HG02678 (cell line): Measurements from ENCODE around the gene WIF1.

Source experiments
- ATAC-seq: cut with Tn5 transposase; IDR thresholded peaks from one replicate; pipeline ENCODE4 v1.9.1; 2021; ENCODE audit warnings: mild to moderate bottlenecking, moderate library complexity; ENCODE audit not compliant: unreplicated experiment

The WIF1 gene

DNA sequence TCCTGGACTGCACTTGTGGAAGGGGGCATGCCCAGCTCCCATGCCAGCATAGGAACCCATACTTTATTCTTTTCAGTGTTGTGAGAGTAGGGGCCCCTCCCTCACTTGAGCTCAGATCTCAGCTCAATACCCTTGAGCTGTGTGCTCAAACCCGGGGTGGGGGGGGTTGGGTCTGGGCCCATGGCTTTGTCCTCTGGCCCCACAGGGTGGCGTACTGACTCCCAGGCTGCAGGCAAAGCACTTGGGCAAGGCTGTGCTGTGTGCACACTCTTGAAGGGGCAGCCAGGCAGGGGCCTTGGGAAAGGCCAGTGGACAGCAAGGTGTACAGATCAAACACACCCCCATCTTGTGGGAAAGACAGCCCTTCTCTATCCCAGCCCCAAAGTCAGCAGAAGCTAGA is 81.8 kb downstream of the WIF1 start:
- ATAC-seq, result no peak

GRCh38 chr12:65025136-65025535 is 96.0 kb downstream of the WIF1 start:
- no peak for ATAC-seq

- no peak for ATAC-seq
These were observed 97.6 kb downstream of the WIF1 start for GRCh38 chr12:65023485-65023884.

DNA sequence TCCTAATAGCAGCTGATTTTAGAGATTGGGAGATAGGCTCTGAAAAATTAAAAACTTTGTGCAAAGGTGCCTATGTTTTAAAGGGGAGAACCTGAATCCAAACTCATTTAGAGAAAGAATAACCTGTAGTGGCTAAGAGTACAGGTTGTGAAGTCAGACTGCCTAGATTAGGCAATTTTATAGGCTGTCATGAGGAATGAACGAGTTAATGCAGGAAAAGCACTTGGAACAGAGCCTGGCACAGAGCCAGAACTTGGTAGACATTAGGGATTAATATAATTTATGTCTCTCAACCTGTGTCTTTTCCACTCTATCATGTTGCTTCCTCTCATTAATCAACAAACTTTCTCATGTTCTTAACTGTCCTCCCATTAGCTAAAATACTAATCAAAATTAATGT is 98.1 kb downstream of the WIF1 start:
- no peak for ATAC-seq

DNA sequence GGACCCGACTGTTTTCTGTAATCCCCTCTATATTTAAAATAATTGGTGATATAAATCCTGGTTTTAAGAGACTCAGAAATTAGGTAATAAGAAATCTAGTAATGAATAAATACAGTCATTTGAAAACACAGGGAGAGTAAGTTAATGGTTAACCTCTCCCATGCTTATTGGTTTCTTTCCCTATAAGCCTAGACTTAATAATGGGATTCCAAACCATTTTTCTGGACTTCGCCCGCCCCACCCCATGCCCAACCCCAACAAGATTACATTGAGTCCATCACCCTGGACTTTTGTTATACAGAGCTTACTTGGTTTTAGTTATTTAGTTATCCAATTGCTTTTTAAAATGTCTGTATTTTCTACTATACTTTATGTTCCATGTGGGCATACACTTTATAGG is 98.7 kb downstream of the WIF1 start:
- no peak for ATAC-seq

DNA sequence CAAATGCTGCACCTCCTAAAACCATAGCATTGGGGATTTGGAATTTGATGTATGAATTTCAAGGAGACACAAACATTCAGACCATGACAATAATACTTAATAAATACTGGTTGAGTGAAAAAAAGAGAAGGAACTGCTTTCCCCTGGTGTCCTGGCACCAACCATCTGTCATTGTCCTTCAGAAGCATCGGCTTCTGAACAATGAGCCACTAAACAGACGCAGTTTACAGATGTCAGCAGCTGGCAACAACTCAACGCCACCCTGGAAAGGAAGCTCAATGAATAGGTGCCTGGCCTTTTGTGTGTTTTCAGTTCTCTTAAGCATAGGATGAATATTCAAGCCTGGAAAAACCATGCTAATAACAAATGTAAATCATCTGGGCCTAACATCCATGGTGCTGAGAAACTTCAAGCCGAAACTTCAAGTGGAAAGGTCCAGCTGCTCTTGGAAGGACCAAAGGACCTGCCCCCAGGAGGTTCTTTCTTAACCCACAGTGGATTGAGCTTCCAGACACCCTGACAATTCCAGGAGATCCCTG is 101.3 kb downstream of the WIF1 start:
- ATAC-seq, result no peak

DNA sequence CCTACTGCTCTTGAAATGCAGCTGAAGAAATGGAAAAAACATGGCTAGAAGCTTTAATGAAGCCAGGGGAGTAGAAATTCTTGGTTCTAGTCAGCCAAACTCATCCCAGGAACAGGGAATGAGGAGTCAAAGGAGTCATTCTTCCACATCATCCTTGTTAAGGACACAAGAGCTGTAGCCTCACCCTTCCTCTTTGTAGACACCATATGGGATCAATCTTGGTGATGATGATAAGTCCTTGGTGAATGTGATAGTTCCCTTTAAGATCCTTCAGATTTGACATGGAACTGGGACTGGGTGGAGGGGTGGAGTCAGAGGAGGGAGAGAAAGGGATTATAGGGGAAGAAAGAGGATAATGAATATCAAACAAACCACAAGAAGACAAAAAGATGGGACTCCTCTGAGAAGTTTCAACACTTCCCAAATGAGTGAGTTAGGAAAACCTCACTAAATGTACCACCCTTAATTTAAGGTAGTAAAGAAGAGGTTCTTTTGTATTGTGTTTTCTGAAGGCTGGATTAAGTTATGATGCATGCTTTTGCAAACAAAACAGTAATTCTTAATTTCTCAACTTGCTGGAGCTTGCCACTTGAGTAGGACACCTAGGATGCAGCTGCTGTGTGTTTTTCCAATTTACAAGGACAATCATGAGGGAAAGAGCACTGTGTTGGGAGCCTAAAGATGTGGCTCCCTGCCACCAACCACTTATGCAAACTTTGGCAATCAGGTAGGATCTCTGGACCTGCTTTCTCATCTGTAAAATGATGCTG is 104.0 kb downstream of the WIF1 start:
- ATAC-seq, result no peak

- ATAC-seq, result no peak
These were observed 105.3 kb downstream of the WIF1 start for GRCh38 chr12:65015850-65016249.

DNA sequence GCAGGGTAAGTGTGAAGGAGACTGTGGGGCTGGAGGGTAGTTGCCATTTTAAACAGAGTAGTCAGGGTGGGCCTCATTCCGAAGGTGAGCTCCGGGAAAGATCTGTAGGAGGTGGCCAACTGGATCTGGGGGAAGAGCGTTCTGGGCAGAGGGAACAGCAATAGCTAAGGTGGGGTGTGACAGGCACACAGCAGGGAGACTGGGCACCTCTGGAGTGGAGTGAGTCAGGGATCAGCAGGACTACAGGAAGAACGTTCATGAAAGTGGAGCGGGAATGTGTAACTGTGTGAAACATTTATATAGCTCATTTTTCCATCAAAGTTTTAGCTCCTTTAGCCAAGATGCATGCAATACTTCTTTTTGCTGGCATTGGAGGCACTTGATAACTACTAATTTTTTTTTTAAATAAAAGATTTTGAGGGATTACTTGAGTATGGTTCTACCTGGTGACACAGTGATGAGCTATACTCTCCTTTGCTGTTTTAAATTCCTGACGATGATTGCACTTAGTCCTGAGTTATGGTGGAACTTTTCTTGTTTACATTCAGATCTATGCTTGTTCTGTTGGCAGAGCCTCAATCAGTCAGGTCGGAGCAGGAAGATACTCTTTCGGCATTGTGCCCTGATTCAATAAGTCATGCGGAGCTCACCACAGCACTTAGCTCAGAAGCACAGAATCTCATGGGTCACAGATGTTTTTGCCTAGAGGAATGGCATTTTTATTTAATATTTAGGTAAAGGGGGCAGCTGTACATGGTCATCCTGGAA is 106.4 kb downstream of the WIF1 start:
- ATAC-seq, result no peak

- ATAC-seq, result no peak
These were observed 110.7 kb downstream of the WIF1 start for GRCh38 chr12:65010437-65010836.

DNA sequence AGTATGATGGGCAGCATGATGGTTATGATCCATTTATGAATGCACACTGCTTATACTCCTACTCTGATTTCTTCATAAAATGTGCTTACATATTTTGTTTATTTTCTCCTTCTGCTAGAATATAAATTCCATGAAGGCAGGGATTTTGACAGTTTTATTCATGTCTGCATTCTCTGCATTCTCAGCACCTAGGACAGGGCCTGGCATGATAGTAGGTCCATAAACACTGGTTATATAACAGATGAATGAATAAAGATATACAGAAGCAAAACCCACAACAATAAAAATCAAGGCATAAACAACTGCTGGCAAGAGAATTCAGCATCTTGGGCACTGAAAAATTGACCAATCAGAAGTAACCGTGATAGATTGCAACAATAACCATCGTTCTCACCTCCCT is 115.4 kb downstream of the WIF1 start:
- no peak for ATAC-seq

DNA sequence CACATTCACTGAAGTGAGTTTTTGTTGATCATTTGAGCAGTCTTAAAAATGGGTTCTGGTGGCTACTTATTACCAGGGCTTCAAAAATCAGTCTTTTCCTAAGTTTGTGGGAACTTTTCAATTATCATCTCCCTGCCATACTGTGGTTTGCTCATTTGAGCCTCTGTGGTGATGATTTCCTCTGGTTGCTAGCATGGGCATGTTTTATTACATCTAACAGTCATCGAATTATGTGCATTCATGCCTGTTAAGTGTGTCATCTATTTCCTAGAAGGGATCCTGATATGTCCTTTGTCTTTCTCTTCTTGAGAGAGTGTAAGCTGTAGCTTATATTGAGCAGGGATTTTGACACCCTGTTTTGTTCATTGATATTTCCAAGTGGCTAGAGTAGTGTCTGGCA is 116.8 kb downstream of the WIF1 start:
- ATAC-seq, result no peak
